Testis (tissue), 2 donors: Measurements from ENCODE around the gene NOP16.

Experiments used
- CTCF ChIP-seq, 3 experiments: fragments of 450-650 bp in 2 of 3; fragments of 200-600 bp in 1 of 3; sonication (generic) in 1 of 3; IDR thresholded peaks; one replicate each; pipeline ENCODE4 v1.5.1; 2016 to 2019; ENCODE audit warnings: antibody characterized with exemption in 3 of 3, mild to moderate bottlenecking in 2 of 3, moderate library complexity in 1 of 3
- POLR2A ChIP-seq: fragments of 450-650 bp; IDR thresholded peaks from one replicate; pipeline ENCODE4 v1.6.1; 2017; ENCODE audit warnings: antibody characterized with exemption, mild to moderate bottlenecking, moderate library complexity

- TF ChIP-seq CTCF (IDR thresholded peaks at IDR 0.05), result no peak
- TF ChIP-seq POLR2A, result no peak
Measured at GRCh38 chr5:176392526-176392925, 4.1 kb upstream of the NOP16 start.
